GM10248 (cell line): ENCODE measurements around the gene MAD2L2.

ENCODE experiments used
- CTCF ChIA-PET: fragments of 300-600 bp; sonication (Branson Sonifier 250); formaldehyde crosslinking; extraction: SDS; loops from one replicate; lab custom pipeline; 2021; ENCODE audit warnings: antibody characterized with exemption; lab: Yijun Ruan, JAX
- POLR2A ChIA-PET: fragments of 350-650 bp; sonication (Branson Sonifier 250); formaldehyde crosslinking; extraction: SDS; loops from one replicate; lab custom pipeline; 2020; ENCODE audit warnings: antibody characterized with exemption; lab: Yijun Ruan, JAX
- DNase-seq: peaks from one replicate; pipeline ENCODE4 v3.0.0; 2012; ENCODE audit errors: extremely low spot score
- CTCF ChIP-seq: IDR thresholded peaks from 2 replicates; pipeline ENCODE4 v1.5.1; 2012; ENCODE audit warnings: mild to moderate bottlenecking, low read depth; ENCODE audit errors: extremely low read depth, missing control alignments, control extremely low read depth

MAD2L2 gene

GRCh38 chr1:11693917-11694316 lies 13.0 kb upstream of the MAD2L2 start:
- CTCF ChIA-PET: interaction anchor here (1.0 to 2.2 kb wide), 8 partner anchors 8 to 656 kb away, joined by 3 to 9 read pairs (median 4); no protein-coding TSS in a partner anchor

GRCh38 chr1:11693024-11693590 lies 12.2 kb upstream of the MAD2L2 start:
- ChIA-PET CTCF (interaction anchor here (1.2 to 1.3 kb wide), 2 partner anchors 11 to 18 kb away, joined by 3 read pairs; no protein-coding TSS in a partner anchor), POLR2A (no interaction called here)
- TF ChIP-seq CTCF: no peak
- DNase-seq: no peak

More at GRCh38 chr1:11693917-11694316, 13.0 kb upstream of the MAD2L2 start:
- POLR2A ChIA-PET: interaction anchor here (0.6 kb wide), 1 partner anchor 658 kb away, joined by 5 read pairs; no protein-coding TSS in a partner anchor
- no peak for TF ChIP-seq CTCF
- no peak for DNase-seq

- POLR2A ChIA-PET: no interaction called here
- CTCF ChIA-PET: interaction anchor here (1.3 kb wide), 1 partner anchor 10 kb away, joined by 3 read pairs; no protein-coding TSS in a partner anchor
These were observed 11.2 kb upstream of the MAD2L2 start for GRCh38 chr1:11691928-11692711.

GRCh38 chr1:11691302-11691914 lies 10.5 kb upstream of the MAD2L2 start, which contains the start of gene DRAXIN:
Gene DRAXIN, plus strand, starts transcription at chr1:11691710. Its CDS starts 14,549 bp downstream, at chr1:11706259.
- no peak for TF ChIP-seq CTCF
- DNase-seq: no peak
- CTCF ChIA-PET: no interaction called here
- POLR2A ChIA-PET: no interaction called here

More at GRCh38 chr1:11691928-11692711, 11.2 kb upstream of the MAD2L2 start:
- no peak for TF ChIP-seq CTCF
- DNase-seq: no peak

DNA sequence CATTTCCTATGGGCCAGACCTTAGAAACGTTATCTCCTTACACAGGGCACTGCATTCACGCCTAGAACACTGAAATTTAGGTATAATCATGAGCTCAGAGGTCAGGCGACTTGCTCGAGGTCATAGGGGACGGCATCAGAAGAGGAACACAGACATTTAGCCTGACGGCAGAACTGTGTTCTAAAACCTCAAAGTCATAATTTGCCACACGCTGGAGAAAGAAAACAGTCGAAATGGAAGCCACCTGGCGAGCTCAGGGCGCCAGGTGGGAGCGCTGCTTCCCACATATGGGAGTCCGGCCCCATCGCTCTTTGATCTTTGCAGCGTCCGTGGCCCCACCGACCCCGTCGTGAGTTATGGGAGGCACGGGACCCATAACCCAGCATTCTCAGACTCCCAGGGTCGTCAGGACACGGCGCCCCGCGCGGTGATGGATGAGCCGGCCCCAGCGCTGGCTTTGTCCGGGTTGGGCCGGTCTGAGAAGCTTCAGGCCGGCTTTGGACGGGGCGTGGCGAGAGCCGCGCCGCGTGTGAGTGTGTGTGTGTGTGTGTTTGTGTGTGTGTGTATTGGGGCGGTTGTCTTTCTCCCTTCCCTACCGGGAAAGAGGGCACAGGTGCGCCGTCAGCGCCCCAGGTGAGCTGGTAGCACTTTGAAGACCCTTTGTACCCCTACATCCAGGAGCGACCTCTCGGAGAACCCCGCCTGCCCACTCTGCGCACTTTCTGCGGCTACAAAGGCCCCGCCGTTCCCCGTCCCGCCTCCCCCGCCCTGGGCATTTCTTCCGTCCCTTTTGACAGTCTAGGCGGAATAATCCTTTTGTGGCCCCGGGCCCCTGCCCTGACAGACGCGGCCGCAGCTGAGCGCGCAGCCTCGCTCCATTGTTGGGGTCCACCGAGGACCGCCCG lies 9.7 kb upstream of the MAD2L2 start:
- POLR2A ChIA-PET: interaction anchor here (0.6 kb wide), 1 partner anchor 27 kb away, joined by 4 read pairs; no protein-coding TSS in a partner anchor
- no peak for DNase-seq
- CTCF ChIA-PET: interaction anchor here (0.9 to 1.5 kb wide), 6 partner anchors 9 to 652 kb away, joined by 3 to 6 read pairs (median 3); partner anchors contain the start of gene FBXO6
- no peak for TF ChIP-seq CTCF
